ENCODE results near the gene ELP4.

The ELP4 gene

GRCh38 chr11:31529189-31529588, 19.6 kb downstream of the ELP4 start:
- no peak overlapping the region for H3K4me2 ChIP-seq (ENCODE audit: insufficient read depth, low read length)
- H2AFZ ChIP-seq (ENCODE audit: low read depth, low read length) = no peak overlapping the region
- no peaks in the 10 kb centered on the region for H3K9me3 ChIP-seq (ENCODE audit: insufficient read depth, low read length, severe bottlenecking)
- H4K20me1 ChIP-seq (ENCODE audit: insufficient read depth, low read length) = no peaks in the 10 kb centered on the region
- no peak overlapping the region for H3K4me3 ChIP-seq (ENCODE audit: low read depth in 1 of 2, low read length in 2 of 2)
- H3K36me3 ChIP-seq (ENCODE audit: insufficient read depth, low read length) = no peaks in the 10 kb centered on the region
- H3K79me2 ChIP-seq (ENCODE audit: insufficient read depth, low read length) = no peaks in the 10 kb centered on the region
- no peak overlapping the region for H3K27ac ChIP-seq (ENCODE audit: low read length)
- ATAC-seq (ENCODE audit: insufficient read depth, low read depth) = no peak
- H3K9ac ChIP-seq (ENCODE audit: low read depth, low read length) = no peak overlapping the region
- H3K27me3 ChIP-seq (ENCODE audit: insufficient read depth, low read length, poor library complexity) = no peaks in the 10 kb centered on the region
- DNase-seq = no peak
- H3K4me1 ChIP-seq (ENCODE audit: insufficient read depth, low read length) = no peaks in the 10 kb centered on the region
- TF ChIP-seq EZH2 (IDR thresholded peaks at IDR 0.05; ENCODE audit: borderline replicate concordance, low read depth, low read length, severe bottlenecking) = no peak
- TF ChIP-seq, protein P1, sequence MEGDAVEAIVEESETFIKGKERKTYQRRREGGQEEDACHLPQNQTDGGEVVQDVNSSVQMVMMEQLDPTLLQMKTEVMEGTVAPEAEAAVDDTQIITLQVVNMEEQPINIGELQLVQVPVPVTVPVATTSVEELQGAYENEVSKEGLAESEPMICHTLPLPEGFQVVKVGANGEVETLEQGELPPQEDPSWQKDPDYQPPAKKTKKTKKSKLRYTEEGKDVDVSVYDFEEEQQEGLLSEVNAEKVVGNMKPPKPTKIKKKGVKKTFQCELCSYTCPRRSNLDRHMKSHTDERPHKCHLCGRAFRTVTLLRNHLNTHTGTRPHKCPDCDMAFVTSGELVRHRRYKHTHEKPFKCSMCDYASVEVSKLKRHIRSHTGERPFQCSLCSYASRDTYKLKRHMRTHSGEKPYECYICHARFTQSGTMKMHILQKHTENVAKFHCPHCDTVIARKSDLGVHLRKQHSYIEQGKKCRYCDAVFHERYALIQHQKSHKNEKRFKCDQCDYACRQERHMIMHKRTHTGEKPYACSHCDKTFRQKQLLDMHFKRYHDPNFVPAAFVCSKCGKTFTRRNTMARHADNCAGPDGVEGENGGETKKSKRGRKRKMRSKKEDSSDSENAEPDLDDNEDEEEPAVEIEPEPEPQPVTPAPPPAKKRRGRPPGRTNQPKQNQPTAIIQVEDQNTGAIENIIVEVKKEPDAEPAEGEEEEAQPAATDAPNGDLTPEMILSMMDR (IDR thresholded peaks at IDR 0.05; ENCODE audit: borderline replicate concordance, extremely low read depth, low read length, poor library complexity, severe bottlenecking) = no peak

DNA sequence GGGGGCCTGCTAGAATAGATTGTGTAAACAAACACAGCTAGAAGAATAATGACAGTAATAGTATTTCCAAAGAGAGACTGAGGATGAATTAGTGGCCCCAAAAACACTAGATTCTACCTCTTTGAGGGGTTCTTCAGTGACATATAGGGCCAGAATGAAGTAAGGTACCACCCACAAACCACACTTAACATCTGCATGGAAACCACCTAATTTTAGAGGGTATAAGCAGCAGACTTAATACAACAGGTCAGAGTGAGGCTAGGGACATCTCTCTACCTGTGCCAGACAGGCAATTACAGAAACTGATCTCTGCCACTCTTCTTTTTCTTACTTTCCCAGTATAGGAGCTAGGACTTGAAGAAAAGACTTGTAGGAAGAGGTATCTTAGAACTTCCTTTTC, 20.1 kb downstream of the ELP4 start:
- H4K20me1 ChIP-seq (ENCODE audit: insufficient read depth, low read length) = no peaks in the 10 kb centered on the region
- no peak overlapping the region for H3K27ac ChIP-seq (ENCODE audit: low read length)
- no peak overlapping the region for H3K4me3 ChIP-seq (ENCODE audit: low read depth in 1 of 2, low read length in 2 of 2)
- H3K79me2 ChIP-seq (ENCODE audit: insufficient read depth, low read length) = no peaks in the 10 kb centered on the region
- no peak for ATAC-seq (ENCODE audit: insufficient read depth, low read depth)
- H3K9ac ChIP-seq (ENCODE audit: low read depth, low read length) = no peak overlapping the region
- no peaks in the 10 kb centered on the region for H3K4me1 ChIP-seq (ENCODE audit: insufficient read depth, low read length)
- DNase-seq = no peak
- H2AFZ ChIP-seq (ENCODE audit: low read depth, low read length) = no peak overlapping the region
- H3K9me3 ChIP-seq (ENCODE audit: insufficient read depth, low read length, severe bottlenecking) = no peaks in the 10 kb centered on the region
- TF ChIP-seq, protein P1 (IDR thresholded peaks at IDR 0.05; ENCODE audit: borderline replicate concordance, extremely low read depth, low read length, poor library complexity, severe bottlenecking) = no peak
- no peaks in the 10 kb centered on the region for H3K36me3 ChIP-seq (ENCODE audit: insufficient read depth, low read length)
- no peak overlapping the region for H3K4me2 ChIP-seq (ENCODE audit: insufficient read depth, low read length)
- H3K27me3 ChIP-seq (ENCODE audit: insufficient read depth, low read length, poor library complexity) = no peaks in the 10 kb centered on the region

DNA sequence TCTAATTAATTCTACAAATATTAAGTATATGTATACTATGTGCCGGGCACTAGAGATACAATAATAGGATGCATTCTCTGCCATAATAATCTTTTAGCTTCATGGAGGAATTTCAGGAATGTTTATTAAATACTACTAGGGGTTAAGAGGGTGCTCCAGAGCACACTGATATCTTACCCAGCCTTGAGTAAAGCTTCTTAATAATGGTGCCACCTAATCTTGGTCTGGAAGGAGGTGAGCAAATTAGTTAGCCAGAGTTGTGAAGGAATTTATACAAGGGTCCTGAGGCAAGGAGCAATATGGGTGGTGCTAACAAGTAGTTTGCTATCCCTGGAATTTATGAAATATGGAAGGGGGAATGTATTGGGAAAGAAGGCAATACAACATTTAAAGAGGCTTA, 21.7 kb downstream of the ELP4 start:
- no peaks in the 10 kb centered on the region for H3K36me3 ChIP-seq (ENCODE audit: insufficient read depth, low read length)
- TF ChIP-seq, protein P1 (IDR thresholded peaks at IDR 0.05; ENCODE audit: borderline replicate concordance, extremely low read depth, low read length, poor library complexity, severe bottlenecking) = no peak
- no peak for TF ChIP-seq EZH2 (IDR thresholded peaks at IDR 0.05; ENCODE audit: borderline replicate concordance, low read depth, low read length, severe bottlenecking)
- no peaks in the 10 kb centered on the region for H3K27me3 ChIP-seq (ENCODE audit: insufficient read depth, low read length, poor library complexity)
- ATAC-seq (ENCODE audit: insufficient read depth, low read depth) (no peak), DNase-seq (no peak)
- no peaks in the 10 kb centered on the region for H4K20me1 ChIP-seq (ENCODE audit: insufficient read depth, low read length)
- no peak overlapping the region for H3K4me2 ChIP-seq (ENCODE audit: insufficient read depth, low read length)
- no peaks in the 10 kb centered on the region for H3K79me2 ChIP-seq (ENCODE audit: insufficient read depth, low read length)
- no peak overlapping the region for H3K27ac ChIP-seq (ENCODE audit: low read length)
- H3K4me3 ChIP-seq (ENCODE audit: low read depth in 1 of 2, low read length in 2 of 2) = no peak overlapping the region
- no peaks in the 10 kb centered on the region for H3K9me3 ChIP-seq (ENCODE audit: insufficient read depth, low read length, severe bottlenecking)
- H2AFZ ChIP-seq (ENCODE audit: low read depth, low read length) = no peak overlapping the region
- no peaks in the 10 kb centered on the region for H3K4me1 ChIP-seq (ENCODE audit: insufficient read depth, low read length)
- H3K9ac ChIP-seq (ENCODE audit: low read depth, low read length) = no peak overlapping the region

- H2AFZ ChIP-seq (ENCODE audit: low read depth, low read length) = no peak overlapping the region
- no peak for ATAC-seq (ENCODE audit: insufficient read depth, low read depth)
- TF ChIP-seq, protein P1 (IDR thresholded peaks at IDR 0.05; ENCODE audit: borderline replicate concordance, extremely low read depth, low read length, poor library complexity, severe bottlenecking) = no peak
- no peak for TF ChIP-seq EZH2 (IDR thresholded peaks at IDR 0.05; ENCODE audit: borderline replicate concordance, low read depth, low read length, severe bottlenecking)
- no peaks in the 10 kb centered on the region for H4K20me1 ChIP-seq (ENCODE audit: insufficient read depth, low read length)
- no peak for DNase-seq
- no peaks in the 10 kb centered on the region for H3K79me2 ChIP-seq (ENCODE audit: insufficient read depth, low read length)
- H3K27ac ChIP-seq (ENCODE audit: low read length) = no peak overlapping the region
- H3K27me3 ChIP-seq (ENCODE audit: insufficient read depth, low read length, poor library complexity) = no peaks in the 10 kb centered on the region
- no peaks in the 10 kb centered on the region for H3K9me3 ChIP-seq (ENCODE audit: insufficient read depth, low read length, severe bottlenecking)
- no peaks in the 10 kb centered on the region; the same call in 1 of the 2 replicates for H3K36me3 ChIP-seq (ENCODE audit: insufficient read depth, low read length)
- H3K4me3 ChIP-seq (ENCODE audit: low read depth in 1 of 2, low read length in 2 of 2) = no peak overlapping the region
- no peaks in the 10 kb centered on the region for H3K4me1 ChIP-seq (ENCODE audit: insufficient read depth, low read length)
- H3K9ac ChIP-seq (ENCODE audit: low read depth, low read length) = no peak overlapping the region
- no peak overlapping the region for H3K4me2 ChIP-seq (ENCODE audit: insufficient read depth, low read length)
Measured at GRCh38 chr11:31535479-31535878, 25.9 kb downstream of the ELP4 start.
